OCI-M2 (cell line): ENCODE measurements around the gene EVI5.

Experiments
- DNase-seq: peaks from one replicate; lab custom pipeline; 2025; ENCODE audit not compliant: unreplicated experiment; lab: John Stamatoyannopoulos, UW

The EVI5 gene

DNA sequence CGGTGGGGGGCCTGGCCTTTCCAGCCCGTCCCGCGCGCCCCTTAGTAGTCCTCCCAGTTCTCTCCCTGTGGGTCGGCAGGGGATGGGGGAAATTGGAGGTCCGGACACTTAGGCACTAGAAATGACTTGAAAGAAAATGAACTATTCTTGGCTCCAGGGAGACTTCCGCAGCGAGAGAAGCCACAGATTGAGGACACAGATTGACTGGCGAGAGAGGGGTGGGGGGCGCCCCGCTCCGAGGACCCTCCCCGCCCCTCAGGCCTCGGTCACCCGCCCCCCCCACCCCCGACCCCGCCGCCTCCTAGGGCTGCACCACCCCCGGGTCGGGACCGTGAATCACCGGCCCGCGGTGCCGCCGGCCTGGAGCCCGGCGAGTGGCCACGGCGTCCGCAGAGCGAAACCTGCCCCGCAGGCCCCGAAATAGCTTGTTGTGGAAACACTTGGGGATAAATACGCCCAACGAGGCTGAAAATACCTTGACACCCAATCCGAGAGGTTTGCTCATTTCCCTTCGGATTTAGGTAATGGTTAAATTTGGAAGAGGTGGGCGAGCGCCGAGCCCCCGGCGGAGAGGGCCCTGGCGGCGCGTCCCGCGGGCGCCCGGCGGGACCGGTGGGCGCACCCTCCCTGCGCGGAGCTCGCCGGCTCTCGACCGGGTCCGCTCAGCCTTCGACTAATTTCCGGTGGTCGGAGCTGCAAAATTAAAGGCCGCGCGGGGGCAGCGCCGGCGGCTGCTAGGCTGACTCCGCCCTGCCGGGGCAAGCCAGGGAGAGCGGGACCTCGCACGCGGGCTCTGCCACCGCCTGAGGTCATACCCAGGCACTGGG is 298.4 kb downstream of the EVI5 start, which contains the start of gene GFI1:
GFI1 (minus strand) TSS at position 675 of the 827 bp plus-strand sequence. CDS start 3,438 bp downstream, outside the sequence.
- no peak for DNase-seq

DNA sequence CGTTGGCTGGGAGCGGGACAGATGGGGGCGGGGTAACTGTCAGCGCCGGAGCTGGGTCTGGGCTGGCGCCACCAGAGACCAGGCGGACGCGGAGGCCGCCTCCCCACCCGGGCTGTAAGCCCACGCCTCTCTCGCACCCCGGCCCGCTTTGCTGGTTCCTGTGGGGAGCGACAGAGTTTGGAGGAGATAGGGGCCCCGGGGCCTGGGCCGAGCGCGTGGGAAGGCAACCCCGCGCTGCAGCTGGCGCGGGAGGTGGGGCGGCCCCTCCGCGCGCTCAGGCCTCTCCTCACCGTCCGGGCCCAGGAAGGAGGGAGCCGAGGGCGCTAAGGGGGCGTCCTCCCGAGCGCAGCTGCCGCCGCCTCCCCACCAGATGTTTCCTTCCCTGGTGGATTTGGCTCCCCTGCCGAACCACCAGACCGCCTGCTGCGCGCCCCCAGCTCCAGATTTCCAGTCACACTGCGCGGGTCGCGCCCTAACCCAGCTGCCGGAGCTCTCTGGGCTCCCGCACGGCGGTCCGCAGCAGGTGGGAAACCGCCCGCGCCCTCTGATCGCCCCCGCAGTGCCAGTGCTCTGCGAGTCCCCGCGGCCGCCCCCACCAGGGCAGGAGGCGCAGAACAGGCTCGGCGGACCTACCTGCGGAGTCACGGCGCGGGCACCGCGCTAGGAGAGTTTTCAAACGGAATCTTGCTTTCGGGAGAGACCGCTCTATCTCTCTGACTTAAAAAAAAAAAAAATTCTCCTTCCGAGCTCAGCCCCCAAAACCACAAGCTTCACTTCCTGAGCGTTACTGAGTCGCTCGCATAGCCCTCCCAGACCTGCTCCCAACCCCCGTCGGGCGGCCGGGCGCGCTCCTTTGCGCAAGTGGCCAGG is 299.3 kb downstream of the EVI5 start:
- DNase-seq, result no peak

DNA sequence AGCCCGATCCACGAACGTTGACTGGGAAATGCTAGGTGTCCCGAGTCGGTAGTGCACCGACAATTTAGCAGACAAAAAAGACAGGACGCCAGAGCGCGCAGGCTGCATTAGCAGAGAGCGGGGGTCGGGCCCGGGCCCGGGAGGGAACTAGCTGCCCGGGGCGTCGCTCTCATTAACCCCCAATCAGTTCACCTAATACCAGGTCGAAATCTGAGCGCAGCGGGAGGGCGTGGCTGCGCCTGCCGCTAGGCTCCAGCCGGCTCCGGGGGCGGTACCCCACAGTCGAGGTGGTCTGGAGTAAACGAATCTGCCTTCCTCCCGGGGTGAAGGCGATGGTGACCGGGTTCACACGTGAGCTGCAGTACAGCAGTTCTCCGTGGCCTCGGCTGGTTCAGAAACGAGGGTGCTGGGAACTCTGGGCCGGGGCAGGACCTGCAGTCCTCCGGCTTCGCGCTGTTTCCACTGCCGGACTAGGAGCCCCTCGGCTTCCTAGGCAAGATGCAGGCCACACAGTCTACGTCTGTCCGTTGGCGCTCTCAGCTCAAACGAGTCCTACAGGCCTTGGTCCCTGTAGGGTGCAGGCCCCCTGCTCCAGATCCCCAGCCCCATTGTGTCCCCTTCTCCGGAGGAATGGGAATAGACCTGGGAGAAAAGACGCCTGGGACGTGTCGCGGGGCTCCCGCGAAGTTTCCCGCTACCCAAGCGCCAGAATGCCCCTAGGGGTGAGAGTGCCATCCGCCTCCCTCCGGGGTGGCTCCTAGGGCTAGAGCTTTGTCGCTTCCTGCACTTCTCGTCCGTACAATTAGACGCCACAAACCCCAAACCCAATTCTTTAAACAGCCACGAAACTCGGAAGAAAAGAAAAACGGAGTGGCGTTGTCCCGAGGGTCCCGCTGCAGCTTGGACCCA is 300.2 kb downstream of the EVI5 start:
- no peak for DNase-seq

DNA sequence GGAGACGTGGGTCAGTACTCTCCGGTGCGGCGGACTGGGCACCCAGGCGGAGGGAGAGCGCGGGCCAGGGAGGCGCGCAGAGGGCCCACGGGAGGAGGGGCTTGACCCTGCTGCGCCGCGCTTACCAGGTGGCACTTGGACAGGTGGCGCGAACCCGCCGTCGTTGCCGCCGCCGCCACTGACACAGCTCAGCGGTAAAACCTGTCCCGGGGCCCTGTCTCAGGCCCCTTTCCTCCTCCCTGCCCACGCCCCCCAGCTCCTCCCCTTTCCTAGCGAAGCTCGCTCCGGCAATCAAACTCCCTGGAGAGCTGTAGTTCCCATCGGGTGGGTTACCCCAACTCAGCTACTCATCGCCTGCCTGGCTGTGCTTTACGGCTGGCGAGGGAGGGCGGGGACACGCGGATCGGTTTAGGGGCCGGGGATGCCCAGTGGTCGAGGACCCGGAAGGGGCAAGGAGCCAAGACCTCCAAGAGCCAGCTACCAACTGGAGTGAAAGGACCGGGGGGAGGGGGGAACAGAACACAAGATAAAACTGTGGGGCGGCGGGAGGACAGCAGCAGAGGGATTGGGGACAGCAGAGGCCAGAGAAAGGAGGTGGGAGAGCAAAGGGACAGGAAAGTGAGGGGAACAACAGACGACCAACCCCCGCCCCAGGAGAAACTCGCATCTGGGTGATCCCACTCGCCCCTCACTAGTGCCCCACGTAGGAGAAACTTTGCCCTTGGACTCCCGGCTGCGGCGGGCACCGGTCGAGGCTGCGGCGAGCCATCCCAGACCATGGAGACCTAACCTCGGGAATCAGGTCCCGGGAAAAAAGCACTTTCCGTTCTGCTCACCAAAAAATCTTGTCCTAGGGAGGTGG is 301.1 kb downstream of the EVI5 start:
- DNase-seq, result no peak

DNA sequence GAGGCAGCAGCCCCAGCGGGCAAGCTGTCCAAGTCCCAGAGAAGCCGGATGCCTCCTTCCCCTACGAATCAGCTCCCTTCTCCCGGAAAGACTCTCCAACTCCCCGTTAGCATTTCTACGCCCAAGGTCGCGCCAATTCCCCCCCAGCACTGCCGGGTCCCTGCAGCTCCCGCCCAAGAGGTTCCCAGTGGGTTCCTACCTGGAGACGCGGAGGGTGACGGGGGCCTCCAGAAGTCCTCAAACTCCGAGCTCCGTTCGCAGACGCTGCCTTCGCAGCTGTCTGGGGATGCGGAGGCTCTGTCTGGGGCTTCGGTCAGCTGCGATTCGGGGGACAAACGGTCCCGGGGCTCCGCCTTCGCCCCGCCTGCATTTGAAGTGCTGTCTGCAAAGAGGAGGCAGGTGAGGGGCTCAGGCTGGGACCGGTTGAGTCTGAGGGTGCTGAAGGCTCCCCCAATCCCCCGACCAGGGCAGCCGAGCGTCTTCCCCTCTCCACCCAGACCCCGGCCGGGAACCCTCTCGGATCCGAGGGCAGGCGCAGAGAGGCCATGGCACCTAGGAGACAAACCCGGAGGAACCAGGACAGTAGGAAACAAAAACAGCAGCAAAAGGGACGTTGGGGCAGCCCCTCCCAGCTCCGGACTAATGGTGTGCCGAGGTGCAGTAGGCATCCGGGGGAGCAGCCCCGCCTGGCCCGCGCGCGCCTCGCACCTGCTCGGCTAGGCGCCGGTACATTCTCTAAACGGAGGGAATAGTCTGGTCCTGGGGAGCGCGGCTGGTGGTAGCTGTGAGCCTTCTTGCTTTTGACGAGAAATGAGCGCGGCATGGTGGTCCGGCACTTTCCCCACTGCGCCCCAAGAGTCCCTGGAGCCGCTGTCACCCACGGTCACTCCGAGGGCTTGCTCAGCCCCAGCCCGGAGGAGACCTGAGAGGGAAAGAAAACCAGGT is 302.0 kb downstream of the EVI5 start:
- DNase-seq, result no peak

DNA sequence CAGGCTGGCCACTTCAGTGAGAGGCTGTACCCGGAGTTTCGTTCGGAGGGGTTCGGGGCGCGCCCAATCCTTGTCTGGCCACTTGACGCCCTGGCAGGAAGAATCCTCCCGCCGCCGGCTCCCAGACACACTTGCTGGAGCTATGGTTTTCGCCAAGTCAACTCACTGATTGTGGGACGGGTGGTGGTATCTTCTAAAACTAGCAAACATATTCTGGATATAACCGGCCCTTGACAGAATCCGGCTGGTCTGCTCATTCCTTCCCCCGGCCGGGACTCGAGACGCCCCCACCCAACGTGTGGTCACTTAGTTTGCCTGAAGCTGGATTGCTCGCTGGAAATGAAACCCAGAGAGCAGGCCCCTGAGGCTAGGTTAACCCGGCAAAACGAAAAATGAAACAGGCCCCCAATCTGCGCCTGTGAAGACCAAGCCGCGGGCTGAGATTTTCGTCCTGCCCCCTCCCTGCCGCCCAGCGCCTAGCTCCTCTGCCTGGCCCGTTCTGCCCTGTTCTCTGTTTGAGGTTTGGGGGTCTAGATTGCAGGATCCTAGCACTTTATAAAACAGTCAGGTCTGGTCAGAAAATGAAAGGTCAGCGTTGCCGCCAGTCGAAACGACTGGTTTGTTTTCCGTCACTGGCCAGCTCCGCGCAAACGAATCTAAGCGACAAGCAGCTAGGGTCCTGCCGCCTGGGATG is 302.8 kb downstream of the EVI5 start:
- no peak for DNase-seq

DNA sequence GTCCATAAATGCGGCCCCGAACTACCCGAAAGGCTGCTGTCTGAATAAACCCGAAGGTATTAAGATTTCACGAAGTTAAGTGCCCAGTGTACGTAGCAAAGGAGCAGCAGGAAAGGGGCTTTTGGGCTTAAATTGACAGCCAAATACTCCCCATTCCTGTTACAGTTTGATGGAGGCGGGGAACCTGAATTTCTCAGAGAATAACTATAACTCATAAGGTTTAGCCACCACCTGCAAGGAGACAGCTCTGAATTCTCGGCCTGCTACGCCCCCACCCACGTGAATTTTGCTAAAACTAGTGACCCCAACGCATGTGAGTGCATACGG is 303.3 kb downstream of the EVI5 start:
- DNase-seq, result no peak

DNA sequence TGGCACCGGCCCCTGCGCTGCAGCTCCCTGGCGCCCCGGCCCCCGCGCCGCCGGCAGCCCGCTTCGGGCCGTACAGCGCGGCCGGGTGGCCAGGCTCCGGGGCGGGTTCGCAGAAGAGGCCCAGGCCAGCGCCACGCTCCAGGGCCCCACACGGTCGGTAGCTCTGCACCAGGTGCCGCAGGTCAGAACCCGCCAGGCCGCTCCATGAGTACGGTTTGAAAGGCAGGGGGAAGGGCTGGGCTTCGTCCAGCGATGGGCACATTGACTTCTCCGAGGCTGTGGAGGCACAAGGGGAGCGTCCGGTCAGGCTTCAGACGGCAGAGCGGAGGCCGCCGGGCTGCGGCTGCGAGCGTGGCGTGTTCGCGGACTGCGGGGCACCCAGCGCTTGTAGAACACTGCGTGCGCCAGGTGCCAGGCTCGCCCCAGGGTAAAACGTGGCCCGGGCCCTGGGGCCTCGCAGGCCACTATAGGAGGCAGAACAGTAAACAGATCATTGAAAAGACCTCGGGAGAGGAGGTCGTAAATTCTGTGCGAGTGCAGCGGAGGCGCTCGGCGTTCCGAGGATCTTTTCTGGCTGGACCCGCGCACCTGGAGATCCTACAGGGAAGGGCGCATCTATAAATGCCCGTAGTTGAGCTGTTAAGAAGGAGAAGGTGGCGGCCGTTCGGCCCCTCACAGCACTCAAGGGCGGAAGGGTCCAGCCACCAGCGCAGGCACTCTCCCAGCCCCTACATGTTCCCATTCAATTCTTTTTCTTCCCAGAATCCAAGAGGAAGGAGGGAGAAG is 303.9 kb downstream of the EVI5 start:
- DNase-seq, result no peak

DNA sequence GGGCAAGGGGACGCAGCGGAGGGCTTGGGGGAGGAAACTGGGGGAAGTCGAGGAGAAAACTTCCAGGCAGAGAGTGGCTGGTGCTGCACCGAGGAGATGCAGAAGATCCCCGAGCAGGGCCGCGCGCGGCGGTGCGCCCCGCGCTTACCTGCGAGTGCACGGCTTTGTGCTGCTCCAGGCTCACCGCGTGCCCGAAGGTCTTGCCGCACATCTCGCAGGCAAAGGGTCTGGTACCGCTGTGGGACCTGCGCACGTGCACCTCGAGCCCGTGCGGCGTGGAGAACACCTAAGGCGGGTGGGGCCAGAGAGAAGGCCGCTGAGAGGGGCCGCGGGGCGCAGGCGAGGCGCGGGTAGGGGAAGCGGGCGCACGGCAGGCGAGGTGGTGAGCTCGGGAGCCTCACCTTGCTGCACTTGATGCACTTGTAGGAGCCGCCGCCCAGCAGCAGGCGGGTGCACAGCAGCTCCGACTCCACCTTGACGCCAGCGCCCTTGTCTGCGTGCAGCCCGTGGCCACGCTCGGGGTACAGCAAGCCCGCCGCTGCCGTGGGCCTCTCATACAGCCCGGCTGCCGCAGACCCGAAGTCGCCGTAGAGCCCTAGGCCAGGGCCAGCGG is 304.6 kb downstream of the EVI5 start:
- no peak for DNase-seq

DNA sequence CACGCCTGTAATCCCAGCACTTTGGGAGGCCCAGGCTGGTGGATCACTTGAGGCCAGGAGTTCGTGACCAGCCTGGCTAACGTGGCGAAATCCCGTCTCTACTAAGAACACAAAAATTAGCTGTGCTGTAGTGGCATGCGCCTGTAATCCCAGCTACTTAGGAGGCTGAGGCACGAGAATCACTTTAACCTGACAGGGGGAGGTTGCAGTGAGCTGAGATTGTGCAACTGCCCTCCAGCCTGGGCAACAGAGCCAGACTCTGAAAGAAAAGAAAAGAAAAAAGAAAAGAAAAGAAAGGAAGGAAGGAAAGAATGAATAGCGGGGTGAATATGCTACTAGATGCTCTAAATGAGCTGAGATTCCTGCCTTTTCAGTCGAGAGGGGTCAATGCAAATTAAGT is 305.3 kb downstream of the EVI5 start:
- no peak for DNase-seq

DNA sequence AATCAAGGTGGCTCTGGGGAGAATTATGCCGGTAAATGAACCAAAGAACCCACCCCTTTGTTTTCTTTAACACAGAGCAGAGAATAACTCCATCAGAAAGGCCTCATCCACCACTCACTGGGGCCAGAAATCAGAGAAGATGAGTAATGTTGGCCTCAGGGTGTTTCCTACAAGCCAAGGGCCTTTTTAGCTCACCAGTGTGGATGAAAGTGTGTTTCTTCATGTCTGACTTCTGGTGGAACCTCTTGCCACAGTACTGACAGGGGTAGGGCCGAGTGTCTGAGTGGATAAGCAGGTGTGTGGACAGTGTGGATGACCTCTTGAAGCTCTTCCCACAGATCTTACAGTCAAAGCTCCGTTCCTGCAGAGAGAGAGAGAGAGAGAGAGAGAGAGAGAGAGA is 306.5 kb downstream of the EVI5 start:
- no peak for DNase-seq

DNA sequence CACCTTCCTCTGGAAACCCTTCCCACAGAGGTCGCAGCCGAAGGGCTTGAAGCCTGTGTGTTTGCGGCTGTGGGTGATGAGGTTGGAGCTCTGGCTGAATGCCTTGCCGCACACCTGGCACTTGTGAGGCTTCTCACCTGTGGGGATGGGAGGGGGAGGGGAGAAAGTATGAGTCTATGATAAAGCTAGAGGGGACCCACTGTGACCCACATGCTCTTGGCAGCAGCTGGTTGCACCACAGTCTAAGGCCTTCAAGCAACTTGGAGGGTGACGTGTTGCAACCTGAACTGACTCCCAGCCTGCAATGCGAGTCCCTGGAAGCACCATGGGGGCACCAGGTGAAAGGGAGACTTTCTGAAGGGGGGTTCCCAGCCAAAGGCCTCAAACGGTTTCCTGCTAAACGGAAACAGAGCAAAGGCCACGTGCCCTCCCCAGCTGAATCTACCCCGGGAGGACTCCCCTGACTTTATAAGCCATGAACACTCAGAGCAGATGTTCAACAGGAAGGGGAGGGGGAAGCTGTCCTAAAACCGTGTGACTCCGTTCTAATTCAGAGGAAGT is 308.8 kb downstream of the EVI5 start:
- no peak for DNase-seq

DNA sequence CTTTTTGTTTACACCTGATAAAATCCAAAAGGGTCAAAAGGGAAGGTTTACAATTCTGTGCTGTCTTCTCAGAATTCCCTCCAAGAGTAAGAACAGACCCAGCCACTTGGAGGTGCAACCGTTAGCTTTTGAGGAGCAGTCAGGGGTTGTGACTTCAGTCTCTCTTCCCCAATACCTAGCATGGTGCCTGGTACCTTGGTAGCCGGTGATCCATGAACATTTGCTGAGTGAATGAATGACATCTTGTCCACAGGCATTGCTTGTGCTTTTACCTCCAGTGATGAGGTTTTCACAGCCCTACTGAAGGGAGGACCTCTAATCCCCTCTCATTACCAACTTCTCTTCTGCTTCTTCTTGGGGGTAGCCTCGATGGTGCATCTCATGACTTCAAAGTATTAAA is 309.9 kb downstream of the EVI5 start:
- DNase-seq, result no peak

DNA sequence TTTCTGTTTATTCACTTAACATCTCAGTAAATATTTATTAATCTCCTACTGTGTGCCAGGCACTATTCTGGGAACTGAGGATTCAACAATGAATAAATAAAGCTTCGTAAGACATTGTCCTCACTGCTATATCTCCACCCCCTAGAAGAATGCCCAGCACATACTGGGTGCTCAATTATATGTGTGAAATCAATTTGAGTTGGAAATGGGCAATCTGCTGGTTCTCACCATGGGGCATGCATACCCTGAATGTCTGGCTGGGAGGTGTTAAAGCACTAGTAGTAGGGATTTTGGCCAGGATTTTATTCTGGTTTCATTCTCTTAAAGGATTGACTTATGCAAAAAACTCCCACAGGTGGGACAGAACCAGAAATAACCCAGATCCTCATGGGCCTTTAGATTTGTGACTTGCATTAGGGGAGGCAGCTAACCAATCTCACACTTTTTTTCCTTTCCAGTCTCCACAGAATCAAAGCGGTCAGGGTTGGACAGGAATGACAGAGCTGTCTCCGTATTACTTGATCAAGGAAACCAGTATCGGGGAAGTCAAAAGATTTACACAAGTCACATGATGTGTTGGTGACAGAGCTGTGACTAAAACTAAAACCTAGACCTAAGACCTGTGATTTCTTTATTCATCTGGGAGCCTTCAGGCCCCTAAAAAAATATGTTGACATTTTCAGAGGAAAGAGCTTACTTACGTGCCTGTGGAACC is 311.0 kb downstream of the EVI5 start:
- no peak for DNase-seq

DNA sequence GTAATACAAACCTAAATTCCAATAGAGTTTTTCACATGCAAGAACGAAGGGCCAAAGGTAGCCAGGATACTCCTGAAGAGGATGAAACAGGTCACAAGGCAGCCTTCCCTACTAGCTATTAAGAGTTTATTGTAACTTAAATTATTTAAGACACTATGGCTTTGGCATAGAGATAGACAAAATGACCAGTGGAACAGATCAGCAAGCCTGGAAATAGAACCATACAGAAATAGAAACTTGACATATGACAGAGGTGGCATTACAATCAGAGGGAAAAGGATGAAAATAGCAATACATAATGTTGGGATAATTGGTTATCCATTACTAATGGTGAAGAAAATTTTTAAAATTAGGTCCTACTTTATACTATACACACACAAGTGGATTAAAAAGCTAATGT is 314.7 kb downstream of the EVI5 start:
- no peak for DNase-seq

DNA sequence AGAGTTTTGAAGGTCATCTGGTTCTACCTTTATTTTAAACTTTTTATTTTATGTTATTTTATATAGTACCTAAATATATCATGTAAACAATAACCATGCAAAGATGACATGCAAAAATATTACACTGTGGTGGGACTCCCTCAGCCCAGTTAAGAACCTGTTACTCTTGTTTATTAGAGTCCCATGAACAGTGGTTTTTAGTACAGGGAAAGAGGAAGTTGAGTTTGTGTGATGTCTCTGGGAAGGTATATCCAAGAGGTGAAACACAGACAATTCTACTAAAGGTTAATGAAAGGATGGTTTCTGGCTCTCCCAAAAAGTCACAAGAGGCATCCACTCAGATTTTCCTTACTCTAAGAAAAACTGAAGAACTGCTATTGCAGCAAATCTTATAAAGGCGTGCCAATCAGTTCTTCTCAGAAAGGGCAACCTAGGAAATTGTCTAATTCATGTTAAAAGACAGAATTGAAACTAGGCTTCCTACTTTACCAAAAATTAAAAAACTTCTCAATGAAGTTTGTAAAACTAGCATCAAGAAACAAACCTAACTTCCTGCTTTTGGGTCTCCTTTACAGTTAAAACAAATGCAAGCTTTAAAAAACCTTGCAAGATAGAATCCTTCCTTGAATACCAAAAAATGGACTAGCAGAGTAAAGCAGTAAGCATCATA is 318.1 kb downstream of the EVI5 start:
- no peak for DNase-seq
